Raji (cell line): Measurements from ENCODE around the gene ATP13A5.

Experiments
- POLR2A ChIP-seq: IDR thresholded peaks from 2 replicates; pipeline ENCODE4 v1.6.1; 2011; ENCODE audit warnings: low read depth, low read length, control low read depth; ENCODE audit not compliant: insufficient read depth

Gene ATP13A5

GRCh38 chr3:193372783-193373182, 5.8 kb downstream of the ATP13A5 start:
- TF ChIP-seq POLR2A: no peak

GRCh38 chr3:193367868-193368267, 10.7 kb downstream of the ATP13A5 start:
- TF ChIP-seq POLR2A: no peak

GRCh38 chr3:193357291-193357690, 21.3 kb downstream of the ATP13A5 start:
- TF ChIP-seq POLR2A: no peak

GRCh38 chr3:193354423-193354822, 24.1 kb downstream of the ATP13A5 start:
- no peak for TF ChIP-seq POLR2A

GRCh38 chr3:193350744-193351143, 27.8 kb downstream of the ATP13A5 start:
- no peak for TF ChIP-seq POLR2A

GRCh38 chr3:193348686-193349085, 29.9 kb downstream of the ATP13A5 start:
- TF ChIP-seq POLR2A: no peak

- TF ChIP-seq POLR2A: no peak
Measured at GRCh38 chr3:193347521-193348501, 30.7 kb downstream of the ATP13A5 start.

- no peak for TF ChIP-seq POLR2A
Measured at GRCh38 chr3:193346259-193346658, 32.3 kb downstream of the ATP13A5 start.

GRCh38 chr3:193345431-193345830, 33.1 kb downstream of the ATP13A5 start:
- TF ChIP-seq POLR2A: no peak

- no peak for TF ChIP-seq POLR2A
Measured at GRCh38 chr3:193344486-193344885, 34.1 kb downstream of the ATP13A5 start.

- no peak for TF ChIP-seq POLR2A
Measured at GRCh38 chr3:193343726-193344222, 34.8 kb downstream of the ATP13A5 start.

GRCh38 chr3:193342551-193342950, 36.0 kb downstream of the ATP13A5 start:
- no peak for TF ChIP-seq POLR2A

GRCh38 chr3:193335031-193335430, 43.5 kb downstream of the ATP13A5 start:
- no peak for TF ChIP-seq POLR2A

- TF ChIP-seq POLR2A: no peak
Measured at GRCh38 chr3:193333229-193333628, 45.3 kb downstream of the ATP13A5 start.

- no peak for TF ChIP-seq POLR2A
Measured at GRCh38 chr3:193330555-193331204, 47.9 kb downstream of the ATP13A5 start.

- no peak for TF ChIP-seq POLR2A
Measured at GRCh38 chr3:193317682-193318300, 60.8 kb downstream of the ATP13A5 start.

GRCh38 chr3:193314161-193314560, 64.4 kb downstream of the ATP13A5 start:
- no peak for TF ChIP-seq POLR2A
